Endothelial cell (in vitro differentiated cells): ENCODE measurements around the gene OTOGL. TPM values are rescaled to one million over a fixed set of nuclear protein-coding genes. Genes with fewer than 3 reads are reported as not detected.

Experiments used
- DNase-seq: peaks from one replicate; pipeline ENCODE4 v3.0.0; 2021; ENCODE audit warnings: low spot score
- H3K27ac Mint-ChIP-seq: one replicate; pipeline ENCODE4 v1.8.0; 2021; ENCODE audit warnings: mixed read lengths, inconsistent platforms; ENCODE audit not compliant: unreplicated experiment
- H3K27me3 Mint-ChIP-seq: one replicate; pipeline ENCODE4 v1.8.0; 2021; ENCODE audit warnings: mild to moderate bottlenecking, moderate library complexity, mixed read lengths, inconsistent platforms; ENCODE audit not compliant: unreplicated experiment
- H3K36me3 Mint-ChIP-seq: one replicate; pipeline ENCODE4 v1.8.0; 2021; ENCODE audit warnings: mild to moderate bottlenecking, low read depth, mixed read lengths, inconsistent platforms; ENCODE audit not compliant: unreplicated experiment
- H3K4me1 Mint-ChIP-seq: one replicate; pipeline ENCODE4 v1.8.0; 2021; ENCODE audit warnings: mild to moderate bottlenecking, mixed read lengths, inconsistent platforms; ENCODE audit not compliant: unreplicated experiment
- H3K4me3 Mint-ChIP-seq: one replicate; pipeline ENCODE4 v1.8.0; 2021; ENCODE audit warnings: mild to moderate bottlenecking, mixed read lengths, inconsistent platforms; ENCODE audit not compliant: unreplicated experiment
- H3K9me3 Mint-ChIP-seq: one replicate; pipeline ENCODE4 v1.8.0; 2021; ENCODE audit warnings: mixed read lengths, inconsistent platforms; ENCODE audit not compliant: unreplicated experiment
- CTCF ChIP-seq: fragments of 200-600 bp; sonication (generic); IDR thresholded peaks from one replicate; pipeline ENCODE4 v1.5.0; 2021; ENCODE audit warnings: antibody characterized with exemption; ENCODE audit not compliant: unreplicated experiment
- total RNA-seq: library from RNA; stranded (reverse); fragmentation: NEBNext Ultra II Directional; extraction: Animal tissue kit (Norgen Biotek cat#: 25700); gene quantifications from one replicate; pipeline ENCODE4 v1.2.1, GENCODE V29; 2021; ENCODE audit not compliant: unreplicated experiment

OTOGL gene
- total RNA-seq, 1 donor from 2014 or later, result 0.31 TPM

- H3K4me3 Mint-ChIP-seq, result no peak overlapping the region
- no peaks in the 10 kb centered on the region for H3K36me3 Mint-ChIP-seq
- no peak overlapping the region for H3K27ac Mint-ChIP-seq
- no peak for TF ChIP-seq CTCF
- H3K27me3 Mint-ChIP-seq, result no peaks in the 10 kb centered on the region
- no peak for DNase-seq
- H3K4me1 Mint-ChIP-seq, result no peaks in the 10 kb centered on the region
- H3K9me3 Mint-ChIP-seq, result no peaks in the 10 kb centered on the region
Measured at GRCh38 chr12:80320121-80320678, 220.9 kb downstream of the OTOGL start.

GRCh38 chr12:80321653-80322052 lies 222.3 kb downstream of the OTOGL start:
- no peaks in the 10 kb centered on the region for H3K27me3 Mint-ChIP-seq
- H3K36me3 Mint-ChIP-seq, result no peaks in the 10 kb centered on the region
- TF ChIP-seq CTCF, result no peak
- no peak overlapping the region for H3K4me3 Mint-ChIP-seq
- H3K27ac Mint-ChIP-seq, result no peak overlapping the region
- no peaks in the 10 kb centered on the region for H3K9me3 Mint-ChIP-seq
- peaks cover 2% of the 10 kb centered on the region for H3K4me1 Mint-ChIP-seq
- DNase-seq, result no peak

DNA sequence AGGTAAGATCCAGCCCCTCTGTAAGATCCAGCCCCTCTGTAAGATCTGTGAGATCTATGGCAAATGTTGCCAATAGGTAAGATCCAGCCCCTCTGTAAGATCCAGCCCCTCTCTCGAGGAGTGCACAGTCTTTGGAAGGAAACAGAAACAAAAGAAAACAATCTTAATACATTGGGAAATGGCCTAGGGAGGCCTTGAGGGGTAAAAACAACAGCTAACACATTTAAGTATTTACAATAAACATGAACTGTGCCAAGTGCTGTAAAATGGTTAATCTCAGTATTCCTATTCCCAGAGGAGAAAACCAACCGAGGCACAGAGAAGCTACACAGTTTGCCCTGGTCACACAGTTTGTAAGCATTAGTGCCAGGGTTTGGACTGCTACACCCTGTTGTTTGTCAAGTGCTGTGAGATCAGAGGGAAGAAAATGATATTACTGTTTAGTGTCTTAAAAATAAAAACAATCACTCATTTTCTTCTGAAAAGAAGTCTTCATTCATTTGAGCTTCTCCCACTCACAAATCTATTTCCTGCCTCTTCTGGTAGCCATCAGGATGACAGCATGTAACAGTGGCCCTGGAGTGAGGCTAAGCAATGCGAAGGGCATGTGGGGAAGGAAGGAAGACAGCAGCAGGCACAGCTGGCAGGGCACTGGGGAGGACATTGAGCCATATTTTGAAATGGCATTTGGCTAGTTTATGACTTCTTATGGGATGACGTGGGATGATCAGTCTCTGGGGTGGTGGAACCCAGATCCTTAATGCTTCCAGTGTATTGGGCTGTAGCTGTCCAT lies 226.0 kb downstream of the OTOGL start:
- H3K27me3 Mint-ChIP-seq, result no peaks in the 10 kb centered on the region
- H3K36me3 Mint-ChIP-seq, result no peaks in the 10 kb centered on the region
- no peak for DNase-seq
- H3K27ac Mint-ChIP-seq, result no peak overlapping the region
- peaks cover 2% of the 10 kb centered on the region for H3K4me1 Mint-ChIP-seq
- H3K4me3 Mint-ChIP-seq, result no peak overlapping the region
- TF ChIP-seq CTCF, result no peak
- H3K9me3 Mint-ChIP-seq, result no peaks in the 10 kb centered on the region

- no peak for DNase-seq
- peaks cover 2% of the 10 kb centered on the region for H3K4me1 Mint-ChIP-seq
- H3K36me3 Mint-ChIP-seq, result no peaks in the 10 kb centered on the region
- H3K27me3 Mint-ChIP-seq, result no peaks in the 10 kb centered on the region
- H3K9me3 Mint-ChIP-seq, result no peaks in the 10 kb centered on the region
- H3K4me3 Mint-ChIP-seq, result no peak overlapping the region
- no peak overlapping the region for H3K27ac Mint-ChIP-seq
- no peak for TF ChIP-seq CTCF
Measured at GRCh38 chr12:80332827-80333226, 233.5 kb downstream of the OTOGL start.

- TF ChIP-seq CTCF, result no peak
- Mint-ChIP-seq H3K27ac (no peak overlapping the region), H3K36me3 (no peaks in the 10 kb centered on the region), H3K9me3 (no peaks in the 10 kb centered on the region), H3K4me1 (peaks cover 9% of the 10 kb centered on the region), H3K4me3 (no peak overlapping the region), H3K27me3 (peaks cover 4% of the 10 kb centered on the region)
- no peak for DNase-seq
Measured at GRCh38 chr12:80352474-80352873, 253.1 kb downstream of the OTOGL start.
